Iris pigment epithelial cell (primary cell): Measurements from ENCODE around the gene SYK.

Source experiments
- DNase-seq: peaks from one replicate; pipeline ENCODE4 v3.0.0-alpha.2; 2011; ENCODE audit warnings: low read depth

The SYK gene

GRCh38 chr9:90825586-90825985 is 24.0 kb downstream of the SYK start:
- DNase-seq: no peak

DNA sequence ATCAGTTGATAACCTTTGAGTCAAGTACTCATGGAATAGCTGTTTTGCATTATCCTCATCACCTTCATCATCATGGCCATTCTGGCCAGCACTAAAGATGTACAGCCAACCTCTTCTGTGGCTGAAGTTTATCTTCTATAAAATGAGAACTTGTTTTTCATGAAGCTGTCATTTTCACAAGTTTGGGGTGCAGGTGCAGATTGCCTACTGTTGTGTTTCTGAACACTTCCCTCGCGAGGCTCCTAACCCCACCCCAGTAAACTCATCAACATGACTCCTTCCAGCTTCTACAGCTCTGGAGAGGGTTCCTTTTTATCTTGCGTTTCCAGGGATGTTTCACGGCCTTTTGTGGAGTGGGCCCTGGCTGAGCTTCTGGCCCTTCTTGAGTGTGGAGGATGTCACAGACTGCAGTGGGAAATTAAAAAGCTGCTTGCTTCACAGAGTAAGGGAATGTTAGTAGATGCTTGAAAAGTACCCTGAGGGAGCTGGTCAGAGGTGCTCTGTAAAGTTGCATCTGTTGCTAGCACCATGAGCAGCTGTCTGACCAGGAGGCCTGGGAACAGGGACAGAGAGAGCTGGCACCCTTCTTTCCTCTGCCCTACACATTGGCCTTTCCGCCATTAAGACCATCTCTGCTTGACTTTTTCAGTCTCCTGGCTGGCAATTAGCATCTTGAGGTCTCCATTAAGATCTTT is 24.9 kb downstream of the SYK start:
- no peak for DNase-seq

- DNase-seq: no peak
These were observed 25.7 kb downstream of the SYK start for GRCh38 chr9:90827181-90827871.

DNA sequence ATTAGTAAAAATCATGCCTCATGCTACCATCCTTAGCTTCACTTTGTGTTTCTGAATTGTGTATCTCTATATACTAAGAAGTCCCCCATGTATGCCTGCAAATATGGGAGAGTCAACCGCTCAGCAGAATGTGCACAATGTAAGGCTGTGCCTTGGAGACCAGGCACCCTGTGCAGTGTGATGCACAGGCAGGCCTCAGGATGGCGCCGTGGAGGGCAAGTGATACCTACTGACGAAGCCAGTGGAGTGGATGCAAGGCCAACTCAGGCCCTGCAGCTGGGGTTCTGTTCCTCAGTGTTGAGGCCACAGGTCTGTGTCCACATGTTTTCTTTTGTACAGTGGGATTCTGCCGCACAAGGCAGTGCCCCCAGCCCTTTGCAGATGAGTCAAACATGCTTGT is 28.4 kb downstream of the SYK start:
- no peak for DNase-seq

- DNase-seq: no peak
These were observed 29.4 kb downstream of the SYK start for GRCh38 chr9:90830977-90831376.

GRCh38 chr9:90832261-90832660 is 30.6 kb downstream of the SYK start:
- DNase-seq: no peak

DNA sequence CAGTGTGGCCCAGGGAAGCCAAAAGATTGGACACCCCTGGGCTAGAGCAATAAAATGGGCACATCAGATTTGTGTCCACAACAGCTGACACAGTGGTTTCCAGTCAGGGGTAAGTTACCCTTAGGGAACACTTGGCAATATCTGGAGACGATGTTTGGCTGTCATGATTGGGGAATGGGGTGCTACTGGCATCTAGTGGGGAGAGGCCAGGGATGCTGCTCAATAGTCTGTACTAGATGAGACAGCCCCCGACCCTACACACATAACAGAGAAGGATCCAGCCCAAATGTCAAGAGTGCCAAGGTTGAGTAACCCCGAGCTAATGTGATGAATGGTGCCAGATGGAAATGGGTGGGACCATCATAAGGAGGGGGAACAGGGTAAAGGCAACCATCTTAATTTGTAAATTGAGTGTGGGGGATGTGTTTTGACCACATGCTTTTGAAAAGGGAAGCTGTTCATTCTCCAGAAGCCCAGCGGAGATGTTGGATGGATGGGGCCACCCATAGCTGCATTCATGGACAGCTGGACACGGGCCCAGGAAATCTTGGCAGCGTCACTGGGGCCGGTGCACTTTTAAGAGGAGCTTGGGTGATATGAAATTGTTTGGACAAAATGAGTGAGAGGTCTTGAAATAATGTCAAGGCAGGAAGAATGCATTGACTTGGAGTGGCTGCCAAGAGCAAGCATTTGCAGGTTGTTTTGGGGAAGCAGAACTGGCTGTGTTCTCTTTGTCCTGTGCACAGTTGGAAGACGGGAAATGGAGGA is 33.4 kb downstream of the SYK start:
- DNase-seq: no peak

DNA sequence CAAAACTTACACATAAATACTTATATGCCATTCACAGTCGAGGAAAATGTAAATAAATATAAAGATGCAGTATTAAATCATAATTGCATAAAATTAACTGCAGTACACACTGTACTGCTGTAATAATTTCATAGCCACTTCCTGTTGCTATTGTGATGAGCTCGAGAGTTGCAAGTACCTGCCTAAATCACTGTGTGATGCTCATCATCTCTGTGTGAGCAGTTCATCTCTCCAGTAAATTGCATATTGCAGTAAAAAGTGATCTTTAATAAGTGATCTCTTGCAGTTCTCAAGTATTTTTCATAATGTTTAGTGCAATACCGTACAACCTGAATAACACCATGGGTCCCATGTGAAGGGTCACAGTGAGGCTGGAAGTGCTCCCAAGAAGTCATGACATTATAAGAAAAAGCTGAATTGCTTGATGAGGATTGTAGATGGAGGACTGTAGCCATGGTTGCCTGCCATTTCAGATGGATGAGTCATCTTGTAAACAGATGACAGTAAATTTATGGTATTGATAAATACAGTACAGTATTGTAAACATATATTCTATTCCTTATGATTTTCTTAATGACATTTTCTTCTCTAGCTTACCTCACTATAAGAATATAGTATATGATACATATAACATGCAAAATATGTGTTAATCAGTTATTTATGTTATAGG is 34.9 kb downstream of the SYK start:
- DNase-seq: no peak

DNA sequence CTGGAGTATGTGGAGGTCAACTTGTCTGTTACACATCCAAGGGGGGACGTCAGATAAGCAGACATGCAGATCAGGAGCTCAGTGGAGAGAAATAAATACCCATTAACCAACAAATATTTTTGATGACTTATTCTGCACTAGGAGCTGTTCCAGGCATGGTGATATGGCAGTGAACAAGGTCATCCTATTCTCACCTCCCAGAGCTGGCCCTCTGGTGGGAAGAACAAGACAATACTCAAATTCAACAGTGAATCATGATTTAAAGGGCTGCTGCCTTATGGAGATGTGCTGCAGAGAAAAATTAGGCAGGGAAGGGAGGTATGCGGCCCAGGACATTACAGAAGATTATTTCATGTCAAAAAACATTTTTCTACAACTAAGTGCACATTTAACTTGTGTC is 36.5 kb downstream of the SYK start:
- no peak for DNase-seq

- DNase-seq: no peak
These were observed 37.0 kb downstream of the SYK start for GRCh38 chr9:90838581-90839154.

- no peak for DNase-seq
These were observed 37.6 kb downstream of the SYK start for GRCh38 chr9:90839183-90839728.

DNA sequence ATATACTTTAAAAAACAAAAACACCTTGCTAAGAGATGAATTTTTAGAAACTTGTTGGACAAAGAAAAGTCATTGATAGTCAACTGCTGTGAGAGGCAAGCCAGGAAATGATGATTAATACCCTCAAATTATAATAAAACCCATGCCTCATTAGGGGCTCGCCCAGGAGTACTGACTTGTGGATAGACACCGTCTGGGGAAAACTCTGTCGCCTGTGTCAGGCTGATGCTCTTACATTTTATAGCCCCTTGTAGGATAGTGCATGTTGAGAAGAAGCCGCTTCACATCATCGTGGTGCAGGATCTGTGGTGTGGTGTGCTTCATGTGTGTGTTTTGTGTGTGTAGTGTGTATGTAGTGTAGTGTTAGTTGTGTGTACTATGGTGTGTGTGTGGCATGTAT is 39.1 kb downstream of the SYK start:
- no peak for DNase-seq

DNA sequence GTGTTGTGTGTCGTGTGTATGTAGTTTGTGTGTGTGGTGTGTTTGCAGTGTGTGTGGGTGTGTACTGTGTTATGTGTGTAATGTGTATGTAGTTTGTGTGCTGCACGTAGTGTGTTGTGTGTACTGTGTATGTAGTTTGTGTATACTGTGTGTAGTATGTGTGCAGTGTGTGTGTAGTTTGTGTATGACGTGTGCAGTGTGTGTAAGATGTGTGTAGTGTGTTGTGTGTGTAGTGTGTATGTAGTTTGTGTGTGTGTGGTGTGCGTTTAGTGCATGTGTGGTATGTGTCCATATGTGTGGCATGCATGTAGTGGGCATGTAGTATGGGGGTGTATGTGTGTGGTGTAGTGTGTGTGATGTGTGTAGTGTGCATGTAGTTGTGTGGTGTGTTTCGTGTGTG is 39.6 kb downstream of the SYK start:
- no peak for DNase-seq

GRCh38 chr9:90841615-90842014 is 40.0 kb downstream of the SYK start:
- no peak for DNase-seq

- DNase-seq: no peak
These were observed 40.7 kb downstream of the SYK start for GRCh38 chr9:90842176-90842777.

GRCh38 chr9:90842996-90843395 is 41.4 kb downstream of the SYK start:
- DNase-seq: no peak

DNA sequence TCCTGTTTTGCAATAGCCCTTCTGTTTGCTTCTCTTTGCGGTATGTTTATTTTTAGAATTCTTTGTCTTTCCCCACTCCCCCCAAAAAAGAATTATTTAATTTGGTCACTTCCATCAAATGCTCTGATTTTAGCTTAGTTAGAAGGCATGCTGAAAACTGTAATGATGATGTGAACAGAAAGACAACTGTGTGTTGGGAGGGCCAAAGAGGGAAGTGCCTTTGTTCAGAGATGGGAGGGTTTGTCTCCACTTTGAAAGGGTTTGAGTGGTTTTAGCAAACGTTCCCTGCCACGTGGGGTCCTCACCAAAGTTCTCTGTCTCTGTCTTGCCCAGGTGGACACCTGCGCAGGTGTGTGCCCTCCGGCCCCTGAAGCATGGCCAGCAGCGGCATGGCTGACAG is 41.9 kb downstream of the SYK start:
- DNase-seq: no peak

GRCh38 chr9:90844326-90844725 is 42.7 kb downstream of the SYK start:
- no peak for DNase-seq

- no peak for DNase-seq
These were observed 45.3 kb downstream of the SYK start for GRCh38 chr9:90846770-90847419.

GRCh38 chr9:90847971-90848370 is 46.4 kb downstream of the SYK start:
- no peak for DNase-seq

DNA sequence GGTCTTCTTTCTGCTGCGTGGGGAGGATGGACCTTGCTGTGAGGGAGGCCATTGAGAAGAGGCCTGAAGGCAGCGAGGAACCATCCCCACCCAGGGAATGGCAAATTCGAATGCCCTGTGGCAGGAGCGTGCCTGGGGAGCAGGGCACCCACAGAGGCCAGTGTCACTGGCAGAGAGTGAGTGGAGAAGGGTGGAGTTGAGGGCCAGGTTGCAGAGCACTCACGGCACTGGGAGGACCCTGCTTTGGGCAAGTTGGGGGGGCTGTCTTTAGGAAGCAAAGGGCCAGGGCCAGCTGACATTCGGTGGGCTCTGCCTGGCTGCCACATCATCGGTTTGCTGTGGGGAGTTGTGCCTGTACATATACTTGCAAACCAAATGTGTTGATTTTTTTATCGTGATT is 47.2 kb downstream of the SYK start:
- no peak for DNase-seq
